Fibroblast of lung (primary cell): ENCODE measurements around the gene TBC1D30.

ENCODE experiments used
- CTCF ChIP-seq, 2 donors: IDR thresholded peaks in 1 of 2; conservative IDR thresholded peaks in 1 of 2; 1 replicate in 1 of 2; 2 replicates in 1 of 2; pipeline ENCODE4 v1.5.1; 2011 to 2012; ENCODE audit warnings: low read length in 2 of 2, control low read depth in 1 of 2, inconsistent platforms in 1 of 2, low read depth in 1 of 2, mild to moderate bottlenecking in 1 of 2
- EZH2 ChIP-seq: IDR thresholded peaks from 2 replicates; pipeline ENCODE4 v1.5.1; 2012; ENCODE audit warnings: low read length, control low read depth, mild to moderate bottlenecking; ENCODE audit errors: missing control alignments

GRCh38 chr12:64813723-64814122, 10.7 kb upstream of the TBC1D30 start:
- TF ChIP-seq CTCF (conservative IDR thresholded peaks at IDR 0.05 in 1 of 2, IDR thresholded peaks at IDR 0.05 in 1 of 2; ENCODE audit: low read depth in 1 of 2, low read length in 2 of 2) (no peak), EZH2 (no peak)
